ENCODE measurements around the gene CYB5RL. TPM values are rescaled to one million over a fixed set of nuclear protein-coding genes. Genes with fewer than 3 reads are reported as not detected.

The CYB5RL gene
- total RNA-seq, 2 experiments from 2014 or later, result 11.6 to 13.3 TPM

- no peak for DNase-seq
- no peak overlapping the region for H3K4me3 Mint-ChIP-seq
- no peak for ATAC-seq (ENCODE audit: low read depth)
- peaks cover 1% of the 10 kb centered on the region for H3K4me1 Mint-ChIP-seq
- no peaks in the 10 kb centered on the region for H3K9me3 Mint-ChIP-seq
- no peak overlapping the region for H3K27ac Mint-ChIP-seq
- H3K36me3 Mint-ChIP-seq, result peaks cover 12% of the 10 kb centered on the region
- no peaks in the 10 kb centered on the region for H3K27me3 Mint-ChIP-seq
- POLR2A ChIA-PET, result no interaction called here
Measured at GRCh38 chr1:54193453-54193852, 6.4 kb downstream of the CYB5RL start.

- POLR2A ChIA-PET, result no interaction called here
- no peak for ATAC-seq (ENCODE audit: low read depth)
- Mint-ChIP-seq H3K9me3 (no peaks in the 10 kb centered on the region), H3K27me3 (no peaks in the 10 kb centered on the region), H3K36me3 (peaks cover 18% of the 10 kb centered on the region), H3K4me3 (no peak overlapping the region), H3K4me1 (peaks cover 1% of the 10 kb centered on the region), H3K27ac (no peak overlapping the region)
- DNase-seq, result no peak
Measured at GRCh38 chr1:54191525-54191924, 8.3 kb downstream of the CYB5RL start.

- POLR2A ChIA-PET, result interaction anchor here (0.9 kb wide), 1 partner anchor 9 kb away, joined by 4 read pairs; the partner anchor contains the start of genes CYB5RL and MRPL37
- DNase-seq, result no peak
- Mint-ChIP-seq H3K4me3 (no peak overlapping the region), H3K27ac (no peak overlapping the region), H3K36me3 (peaks cover 25% of the 10 kb centered on the region), H3K4me1 (peaks cover 1% of the 10 kb centered on the region), H3K9me3 (no peaks in the 10 kb centered on the region), H3K27me3 (no peaks in the 10 kb centered on the region)
- no peak for ATAC-seq (ENCODE audit: low read depth)
Measured at GRCh38 chr1:54190526-54190925, 9.3 kb downstream of the CYB5RL start.

- Mint-ChIP-seq H3K4me1 (no peaks in the 10 kb centered on the region), H3K36me3 (peaks cover 25% of the 10 kb centered on the region), H3K4me3 (no peak overlapping the region), H3K9me3 (no peaks in the 10 kb centered on the region), H3K27ac (no peak overlapping the region), H3K27me3 (no peaks in the 10 kb centered on the region)
- ATAC-seq (ENCODE audit: low read depth), result no peak
- POLR2A ChIA-PET, result no interaction called here
- DNase-seq, result no peak
Measured at GRCh38 chr1:54188291-54188690, 11.5 kb downstream of the CYB5RL start.

- Mint-ChIP-seq H3K27me3 (no peaks in the 10 kb centered on the region), H3K4me1 (no peaks in the 10 kb centered on the region), H3K4me3 (no peak overlapping the region), H3K9me3 (no peaks in the 10 kb centered on the region), H3K36me3 (peaks cover 23% of the 10 kb centered on the region), H3K27ac (no peak overlapping the region)
- ATAC-seq (ENCODE audit: low read depth), result no peak
- POLR2A ChIA-PET, result interaction anchor here (1.6 kb wide), 1 partner anchor 10 kb away, joined by 4 read pairs; no protein-coding TSS in a partner anchor
- DNase-seq, result no peak
Measured at GRCh38 chr1:54186056-54186455, 13.8 kb downstream of the CYB5RL start.

- no peaks in the 10 kb centered on the region for H3K4me1 Mint-ChIP-seq
- POLR2A ChIA-PET, result interaction anchor here (0.5 to 1.6 kb wide), 3 partner anchors 17 to 308 kb away, joined by 3 to 5 read pairs (median 4); no protein-coding TSS in a partner anchor
Measured at GRCh38 chr1:54180701-54181360, 19.0 kb downstream of the CYB5RL start.

GRCh38 chr1:54178296-54179070, 21.3 kb downstream of the CYB5RL start:
- ATAC-seq (ENCODE audit: low read depth), result no peak
- Mint-ChIP-seq H3K9me3 (no peaks in the 10 kb centered on the region), H3K36me3 (peaks cover 7% of the 10 kb centered on the region), H3K4me3 (no peak overlapping the region), H3K4me1 (peaks cover 7% of the 10 kb centered on the region), H3K27ac (no peak overlapping the region), H3K27me3 (no peaks in the 10 kb centered on the region)
- POLR2A ChIA-PET, result no interaction called here
- no peak for DNase-seq

More at GRCh38 chr1:54180701-54181360, 19.0 kb downstream of the CYB5RL start:
- Mint-ChIP-seq H3K27me3 (no peaks in the 10 kb centered on the region), H3K27ac (no peak overlapping the region), H3K9me3 (no peaks in the 10 kb centered on the region), H3K4me3 (no peak overlapping the region), H3K36me3 (peaks cover 15% of the 10 kb centered on the region)
- ATAC-seq (ENCODE audit: low read depth), result no peak
- no peak for DNase-seq

DNA sequence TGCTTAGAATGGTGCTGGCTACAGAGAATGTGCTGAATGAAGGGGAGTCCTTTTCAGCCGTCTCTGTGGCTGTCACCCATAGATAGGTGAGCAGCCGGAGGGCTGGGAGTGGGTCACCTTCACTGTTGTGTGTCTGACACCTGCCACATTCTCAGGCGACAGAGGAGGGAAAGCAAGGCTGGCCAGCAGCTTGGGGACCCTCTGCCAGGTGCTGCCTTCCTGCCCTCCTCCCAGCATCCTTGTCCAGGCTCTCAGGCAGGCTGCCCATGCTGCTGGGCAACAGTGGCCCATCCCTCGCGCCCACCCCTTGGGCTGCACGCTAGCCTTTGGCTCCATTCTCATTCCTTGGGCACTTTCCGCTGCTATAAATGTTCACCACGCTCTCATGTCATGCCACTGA, 22.1 kb downstream of the CYB5RL start:
- peak overlapping the region; percentile 43 for H3K27ac Mint-ChIP-seq
- no peak overlapping the region for H3K4me3 Mint-ChIP-seq
- no peaks in the 10 kb centered on the region for H3K9me3 Mint-ChIP-seq
- POLR2A ChIA-PET, result no interaction called here
- peaks cover 7% of the 10 kb centered on the region for H3K36me3 Mint-ChIP-seq
- H3K27me3 Mint-ChIP-seq, result no peaks in the 10 kb centered on the region
- peaks cover 11% of the 10 kb centered on the region for H3K4me1 Mint-ChIP-seq
- DNase-seq (no peak), ATAC-seq (ENCODE audit: low read depth) (no peak)

GRCh38 chr1:54176621-54177327, 23.1 kb downstream of the CYB5RL start:
- no peak overlapping the region for H3K27ac Mint-ChIP-seq
- H3K4me1 Mint-ChIP-seq, result peaks cover 14% of the 10 kb centered on the region
- DNase-seq (no peak), ATAC-seq (ENCODE audit: low read depth) (no peak)
- POLR2A ChIA-PET, result no interaction called here
- no peaks in the 10 kb centered on the region for H3K9me3 Mint-ChIP-seq
- H3K4me3 Mint-ChIP-seq, result no peak overlapping the region
- H3K36me3 Mint-ChIP-seq, result peaks cover 7% of the 10 kb centered on the region
- H3K27me3 Mint-ChIP-seq, result no peaks in the 10 kb centered on the region

- ATAC-seq (ENCODE audit: low read depth) (no peak), DNase-seq (no peak)
- Mint-ChIP-seq H3K4me1 (peaks cover 18% of the 10 kb centered on the region), H3K36me3 (peaks cover 5% of the 10 kb centered on the region), H3K4me3 (no peak overlapping the region), H3K27me3 (no peaks in the 10 kb centered on the region), H3K27ac (peak overlapping the region; percentile 65), H3K9me3 (no peaks in the 10 kb centered on the region)
- POLR2A ChIA-PET, result interaction anchor here (1.4 kb wide), 1 partner anchor 26 kb away, joined by 3 read pairs; the partner anchor contains the start of genes CYB5RL and MRPL37
Measured at GRCh38 chr1:54174106-54174505, 25.7 kb downstream of the CYB5RL start.

DNA sequence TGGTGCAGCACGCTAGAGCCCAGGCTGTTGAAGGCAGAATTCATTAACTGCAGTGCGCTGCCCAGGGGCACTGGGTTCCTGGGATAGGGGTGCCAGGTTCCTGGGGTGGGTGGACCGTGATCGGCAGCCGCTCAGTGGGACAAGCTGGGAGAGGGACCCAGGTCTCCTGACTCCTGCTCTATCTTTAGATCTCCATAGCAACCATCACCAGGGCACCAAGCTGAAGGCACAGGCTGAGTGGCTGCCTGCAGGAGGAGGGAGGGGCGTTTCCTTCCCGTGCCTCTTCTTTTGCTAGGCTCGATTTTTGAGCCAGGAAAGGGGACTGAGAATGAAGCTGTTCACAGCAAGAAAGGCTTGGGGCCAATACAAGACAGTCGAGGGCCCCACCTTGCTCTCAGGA, 26.1 kb downstream of the CYB5RL start:
- Mint-ChIP-seq H3K27me3 (no peaks in the 10 kb centered on the region), H3K36me3 (peaks cover 5% of the 10 kb centered on the region), H3K27ac (no peak overlapping the region), H3K4me1 (peaks cover 18% of the 10 kb centered on the region), H3K4me3 (no peak overlapping the region), H3K9me3 (no peaks in the 10 kb centered on the region)
- POLR2A ChIA-PET, result interaction anchor here (0.5 to 1.4 kb wide), 2 partner anchors 9 to 26 kb away, joined by 3 read pairs; partner anchors contain the start of genes CYB5RL and MRPL37
- DNase-seq (no peak), ATAC-seq (ENCODE audit: low read depth) (peak; percentile 76)

- Mint-ChIP-seq H3K4me3 (no peak overlapping the region), H3K27ac (no peak overlapping the region), H3K9me3 (no peaks in the 10 kb centered on the region), H3K27me3 (no peaks in the 10 kb centered on the region), H3K36me3 (peaks cover 3% of the 10 kb centered on the region), H3K4me1 (peaks cover 18% of the 10 kb centered on the region)
- no peak for DNase-seq
- ATAC-seq (ENCODE audit: low read depth), result no peak
- POLR2A ChIA-PET, result interaction anchor here (0.5 to 1.4 kb wide), 2 partner anchors 10 to 27 kb away, joined by 3 read pairs; partner anchors contain the start of genes CYB5RL and MRPL37
Measured at GRCh38 chr1:54172614-54173599, 26.9 kb downstream of the CYB5RL start.

Data from activated naive CD8-positive, alpha-beta T cell treated with anti-CD3 and anti-CD28 coated beads, Interleukin-2, amount 10 ng/mL, durations not matched to agents 7 days and 5 days (primary cell).